Endodermal cell (in vitro differentiated cells): Measurements from ENCODE around the gene NCCRP1. TPM values are rescaled to one million over a fixed set of nuclear protein-coding genes. Genes with fewer than 3 reads are reported as not detected.
A peak's percentile ranks its signal among the peaks of the same experiment; 100 is the strongest.

ENCODE experiments used
- DNase-seq: peaks from one replicate; pipeline ENCODE4 v3.0.0-alpha.2; 2017
- H3K27ac ChIP-seq: 2 replicates; pipeline ENCODE4 v1.5.1; 2013; ENCODE audit warnings: mild to moderate bottlenecking, low read depth, low read length, moderate library complexity
- H3K27me3 ChIP-seq: 2 replicates; pipeline ENCODE4 v1.6.1; 2013; ENCODE audit warnings: mild to moderate bottlenecking, low read length, moderate library complexity; ENCODE audit not compliant: insufficient read depth, control insufficient read depth, poor library complexity, severe bottlenecking
- H3K36me3 ChIP-seq: 2 replicates; pipeline ENCODE4 v1.7.0; 2013; ENCODE audit warnings: mild to moderate bottlenecking, low read length, moderate library complexity; ENCODE audit not compliant: control insufficient read depth, insufficient read depth
- H3K4me1 ChIP-seq: one replicate; pipeline ENCODE4 v1.7.0; 2013; ENCODE audit warnings: low read length; ENCODE audit not compliant: control insufficient read depth, insufficient read depth
- H3K4me3 ChIP-seq: 2 replicates; pipeline ENCODE4 v1.5.1; 2013; ENCODE audit warnings: mild to moderate bottlenecking, low read length, moderate library complexity
- H3K9ac ChIP-seq: 2 replicates; pipeline ENCODE4 v1.6.1; 2013; ENCODE audit warnings: mild to moderate bottlenecking, low read length, moderate library complexity; ENCODE audit not compliant: poor library complexity, severe bottlenecking; ENCODE audit errors: extremely low read depth
- H3K9me3 ChIP-seq: 2 replicates; pipeline ENCODE4 v1.6.1; 2013; ENCODE audit warnings: mild to moderate bottlenecking, low read length, moderate library complexity; ENCODE audit not compliant: control insufficient read depth
- H3K27ac Mint-ChIP-seq: 2 replicates; pipeline ENCODE4 v1.8.0; 2020; ENCODE audit warnings: mixed read lengths
- H3K27me3 Mint-ChIP-seq: 2 replicates; pipeline ENCODE4 v1.8.0; 2021; ENCODE audit warnings: mild to moderate bottlenecking, mixed read lengths; ENCODE audit not compliant: insufficient read depth
- H3K36me3 Mint-ChIP-seq: 2 replicates; pipeline ENCODE4 v1.8.0; 2020; ENCODE audit warnings: low read depth, mixed read lengths
- H3K4me1 Mint-ChIP-seq: 2 replicates; pipeline ENCODE4 v1.8.0; 2020; ENCODE audit warnings: mixed read lengths
- H3K4me3 Mint-ChIP-seq: 2 replicates; pipeline ENCODE4 v1.8.0; 2020; ENCODE audit warnings: mild to moderate bottlenecking, moderate library complexity, mixed read lengths
- H3K9me3 Mint-ChIP-seq: 2 replicates; pipeline ENCODE4 v1.8.0; 2020; ENCODE audit warnings: mild to moderate bottlenecking, mixed read lengths
- WGBS, 2 experiments: methylation state at CpG; one replicate each; pipeline versions ENCODE4 v1.1.5 to v1.1.7; 2013; ENCODE audit warnings: missing lambda C conversion rate in 2 of 2, mixed read lengths in 1 of 2; ENCODE audit not compliant: insufficient coverage in 1 of 2, insufficient read length in 1 of 2; 5-methylcytosine and 5-hydroxymethylcytosine counted together
- total RNA-seq, 2 donors: library from RNA; stranded (reverse); fragmentation: NEBNext Ultra II Directional in 1 of 2; extraction: Animal tissue kit (Norgen Biotek cat#: 25700) in 1 of 2; gene quantifications; 2 replicates in 1 of 2; 3 replicates in 1 of 2; pipeline ENCODE4 v1.2.1, GENCODE V29; 2021
- TF ChIP-seq, protein P1 (sequence below): fragments of 200-600 bp; sonication (generic); conservative IDR thresholded peaks from 2 replicates; pipeline ENCODE4 v1.5.0; 2021; ENCODE audit warnings: antibody characterized with exemption, mild to moderate bottlenecking

NCCRP1 gene
- total RNA-seq, 2 donors from 2014 or later, result 0.40 to 0.53 TPM

DNA sequence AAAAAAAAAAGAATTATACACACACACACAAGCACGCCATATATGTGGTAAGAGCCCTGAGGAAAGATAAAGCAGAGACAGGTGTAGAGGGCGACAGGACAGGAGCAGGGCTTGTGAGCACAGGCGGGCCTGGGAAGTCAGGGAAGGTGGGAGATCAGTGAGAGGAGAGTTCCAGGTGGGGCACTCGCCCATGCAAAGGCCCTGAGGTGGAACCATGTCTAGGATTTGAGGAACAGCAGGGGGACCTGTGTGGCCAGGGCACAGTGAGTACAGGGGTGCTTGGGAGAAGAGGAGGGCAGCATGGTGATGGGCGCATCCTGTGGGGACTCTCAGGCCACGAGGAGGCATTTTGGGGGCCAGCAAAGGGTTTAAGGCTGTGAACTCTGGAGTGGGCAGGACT lies 32.5 kb upstream of the NCCRP1 start:
- TF ChIP-seq, protein P1, sequence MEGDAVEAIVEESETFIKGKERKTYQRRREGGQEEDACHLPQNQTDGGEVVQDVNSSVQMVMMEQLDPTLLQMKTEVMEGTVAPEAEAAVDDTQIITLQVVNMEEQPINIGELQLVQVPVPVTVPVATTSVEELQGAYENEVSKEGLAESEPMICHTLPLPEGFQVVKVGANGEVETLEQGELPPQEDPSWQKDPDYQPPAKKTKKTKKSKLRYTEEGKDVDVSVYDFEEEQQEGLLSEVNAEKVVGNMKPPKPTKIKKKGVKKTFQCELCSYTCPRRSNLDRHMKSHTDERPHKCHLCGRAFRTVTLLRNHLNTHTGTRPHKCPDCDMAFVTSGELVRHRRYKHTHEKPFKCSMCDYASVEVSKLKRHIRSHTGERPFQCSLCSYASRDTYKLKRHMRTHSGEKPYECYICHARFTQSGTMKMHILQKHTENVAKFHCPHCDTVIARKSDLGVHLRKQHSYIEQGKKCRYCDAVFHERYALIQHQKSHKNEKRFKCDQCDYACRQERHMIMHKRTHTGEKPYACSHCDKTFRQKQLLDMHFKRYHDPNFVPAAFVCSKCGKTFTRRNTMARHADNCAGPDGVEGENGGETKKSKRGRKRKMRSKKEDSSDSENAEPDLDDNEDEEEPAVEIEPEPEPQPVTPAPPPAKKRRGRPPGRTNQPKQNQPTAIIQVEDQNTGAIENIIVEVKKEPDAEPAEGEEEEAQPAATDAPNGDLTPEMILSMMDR, result no peak
- no peak overlapping the region for H3K4me3 ChIP-seq
- H3K4me1 ChIP-seq, result no peaks in the 10 kb centered on the region
- Mint-ChIP-seq H3K4me3 (no peak overlapping the region), H3K36me3 (peaks cover 5% of the 10 kb centered on the region), H3K4me1 (no peaks in the 10 kb centered on the region), H3K9me3 (no peaks in the 10 kb centered on the region), H3K27me3 (no peaks in the 10 kb centered on the region), H3K27ac (peak overlapping the region; percentile 79)
- no peaks in the 10 kb centered on the region for H3K36me3 ChIP-seq
- WGBS, 2 experiments, result 93 to 100% methylated on average over 3 to 6 of the region's 6 CpGs
- H3K27ac ChIP-seq, result no peak overlapping the region
- DNase-seq, result no peak
- no peaks in the 10 kb centered on the region for H3K9me3 ChIP-seq
- H3K27me3 ChIP-seq, result no peaks in the 10 kb centered on the region
- no peak overlapping the region for H3K9ac ChIP-seq

DNA sequence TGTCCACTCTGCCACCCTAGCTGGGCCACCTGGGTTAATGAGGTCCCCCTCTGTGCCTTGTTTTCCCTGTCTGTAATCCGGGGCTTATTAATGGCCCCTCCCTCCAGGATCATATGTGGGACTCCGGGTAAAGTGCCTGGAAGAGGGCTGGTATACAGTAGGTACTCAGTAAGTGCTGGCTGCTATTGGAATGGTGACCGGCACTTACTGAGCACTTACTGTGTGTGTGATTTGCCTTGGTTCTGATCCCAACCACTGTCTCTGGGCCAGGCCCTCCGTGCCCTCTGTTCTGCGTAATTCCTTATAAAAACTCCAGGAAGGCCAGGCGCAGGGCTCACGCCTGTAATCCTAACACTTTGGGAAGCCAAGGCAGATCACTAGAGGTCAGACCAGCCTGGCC lies 30.9 kb upstream of the NCCRP1 start:
- no peaks in the 10 kb centered on the region for H3K36me3 ChIP-seq
- H3K4me3 ChIP-seq, result no peak overlapping the region
- no peak overlapping the region for H3K27ac ChIP-seq
- 81 to 97% methylated on average over 4 to 7 of the region's 7 CpGs for WGBS, 2 experiments
- H3K27ac Mint-ChIP-seq, result no peak overlapping the region
- H3K9ac ChIP-seq, result no peak overlapping the region
- no peaks in the 10 kb centered on the region for H3K4me1 ChIP-seq
- no peak for DNase-seq
- TF ChIP-seq, protein P1, result no peak
- H3K4me3 Mint-ChIP-seq, result no peak overlapping the region
- no peaks in the 10 kb centered on the region for H3K27me3 ChIP-seq
- H3K9me3 Mint-ChIP-seq, result no peaks in the 10 kb centered on the region
- no peaks in the 10 kb centered on the region for H3K9me3 ChIP-seq
- peaks cover 6% of the 10 kb centered on the region for H3K36me3 Mint-ChIP-seq
- no peaks in the 10 kb centered on the region for H3K4me1 Mint-ChIP-seq
- no peaks in the 10 kb centered on the region for H3K27me3 Mint-ChIP-seq

DNA sequence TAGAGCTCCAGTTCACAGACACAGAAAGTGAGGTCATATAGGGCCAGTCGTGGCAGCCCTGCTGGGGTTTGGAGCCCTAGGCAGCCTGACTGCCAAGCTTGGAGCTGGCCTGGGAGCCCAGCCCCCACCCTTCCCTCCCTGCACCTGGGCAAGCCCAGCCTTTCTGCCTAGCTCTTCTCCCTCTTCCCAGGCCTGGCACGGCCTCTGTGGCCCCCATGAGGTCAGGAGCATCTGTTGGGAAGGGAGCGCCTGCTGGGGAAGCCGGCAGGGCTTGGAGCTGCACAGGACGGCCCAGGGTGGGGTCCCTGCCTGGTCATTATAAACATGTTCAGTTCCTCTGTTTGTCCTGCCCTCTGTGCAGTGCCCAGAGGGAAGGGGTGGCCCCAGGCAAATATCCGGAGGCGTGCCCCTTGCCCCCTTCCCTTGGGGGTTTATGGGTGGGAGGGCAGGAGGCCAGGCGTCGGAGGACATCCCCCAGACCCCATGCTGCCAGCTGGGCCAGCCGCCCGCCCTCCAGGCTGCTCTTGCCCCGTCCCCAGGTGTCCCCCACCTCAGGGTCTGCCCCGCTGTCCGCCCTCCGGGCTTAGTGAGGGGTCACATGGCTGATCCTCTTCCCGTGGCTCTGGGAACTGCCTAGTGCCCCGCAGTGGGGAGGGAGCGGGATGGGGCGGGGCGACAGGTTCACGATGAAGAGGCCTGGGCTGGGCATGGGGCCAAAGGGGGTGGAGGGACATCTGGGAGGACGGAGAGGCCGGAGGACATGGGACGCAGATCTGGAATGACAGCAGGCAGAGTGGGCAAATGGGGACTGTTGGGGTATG lies 30.0 kb upstream of the NCCRP1 start:
- H3K36me3 ChIP-seq, result no peaks in the 10 kb centered on the region
- H3K27ac ChIP-seq, result no peak overlapping the region
- H3K27me3 ChIP-seq, result no peaks in the 10 kb centered on the region
- H3K27ac Mint-ChIP-seq, result no peak overlapping the region
- peaks cover 6% of the 10 kb centered on the region for H3K36me3 Mint-ChIP-seq
- H3K9me3 ChIP-seq, result no peaks in the 10 kb centered on the region
- no peaks in the 10 kb centered on the region for H3K9me3 Mint-ChIP-seq
- H3K27me3 Mint-ChIP-seq, result no peaks in the 10 kb centered on the region
- H3K4me3 ChIP-seq, result no peak overlapping the region
- WGBS, 2 experiments, result 86% methylated on average over 14 to 24 of the region's 24 CpGs
- H3K9ac ChIP-seq, result no peak overlapping the region
- H3K4me1 ChIP-seq, result no peaks in the 10 kb centered on the region
- DNase-seq, result peak; percentile 63
- no peaks in the 10 kb centered on the region for H3K4me1 Mint-ChIP-seq
- H3K4me3 Mint-ChIP-seq, result no peak overlapping the region
- TF ChIP-seq, protein P1, result no peak
